IMR-90 (cell line): ENCODE measurements around the gene MICAL3. TPM values are rescaled to one million over a fixed set of nuclear protein-coding genes. Genes with fewer than 3 reads are reported as not detected.
A peak's percentile ranks its signal among the peaks of the same experiment; 100 is the strongest.

Experiments
- ATAC-seq: fragments of 200-7000 bp; cut with Tn5 transposase; 2 replicates; pipeline ENCODE4 v1.9.1; 2020; ENCODE audit warnings: low read depth, mild to moderate bottlenecking, moderate library complexity
- BruUV-seq: library from RNA; stranded (reverse); fragments of 400-500 nt; replicated peaks from 2 replicates; lab custom pipeline; 2021; lab: Mats Ljungman, UMichigan
- CTCF ChIA-PET: fragments of 300-600 bp; formaldehyde crosslinking; extraction: SDS; loops from one replicate; lab custom pipeline; 2021; ENCODE audit warnings: antibody characterized with exemption; lab: Yijun Ruan, JAX
- POLR2A ChIA-PET: fragments of 300-600 bp; sonication (Branson Sonifier 250); formaldehyde crosslinking; loops from one replicate; lab custom pipeline; 2022; ENCODE audit warnings: antibody characterized with exemption; ENCODE audit not compliant: unreplicated experiment; lab: Charles Lee
- DNase-seq: peaks from one replicate; pipeline ENCODE4 v3.0.0; 2013
- H2AFZ ChIP-seq: replicated peaks from 2 replicates; pipeline ENCODE3; 2013; ENCODE audit warnings: low read length, mild to moderate bottlenecking; ENCODE audit not compliant: poor library complexity
- H2AK5ac ChIP-seq: 2 replicates; pipeline ENCODE4 v1.6.1; 2013; ENCODE audit warnings: low read depth, low read length, inconsistent platforms
- H2AK9ac ChIP-seq: replicated peaks from 2 replicates; pipeline ENCODE3; 2013; ENCODE audit warnings: mild to moderate bottlenecking, low read depth, low read length, moderate library complexity; ENCODE audit not compliant: poor library complexity
- H2BK120ac ChIP-seq: 2 replicates; pipeline ENCODE4 v1.6.1; 2013; ENCODE audit warnings: low read depth, low read length, inconsistent platforms
- H2BK15ac ChIP-seq: 3 replicates; pipeline ENCODE4 v1.6.1; 2013; ENCODE audit warnings: low read depth, low read length, inconsistent platforms
- H2BK20ac ChIP-seq: 2 replicates; pipeline ENCODE4 v1.6.1; 2013; ENCODE audit warnings: low read depth, mild to moderate bottlenecking, inconsistent platforms, low read length, moderate library complexity
- H2BK5ac ChIP-seq: 2 replicates; pipeline ENCODE4 v1.6.1; 2013; ENCODE audit warnings: mild to moderate bottlenecking, low read depth, low read length, inconsistent platforms; ENCODE audit not compliant: poor library complexity, severe bottlenecking
- H3K14ac ChIP-seq: replicated peaks from 2 replicates; pipeline ENCODE4 v1.6.1; 2013; ENCODE audit warnings: low read depth, low read length, inconsistent platforms
- H3K18ac ChIP-seq: 2 replicates; pipeline ENCODE4 v1.6.1; 2013; ENCODE audit warnings: low read depth, low read length, control low read depth
- H3K23ac ChIP-seq: 2 replicates; pipeline ENCODE4 v1.6.1; 2013; ENCODE audit warnings: low read depth, low read length, inconsistent platforms
- H3K27ac ChIP-seq: 2 replicates; pipeline ENCODE4 v1.5.1; 2013; ENCODE audit warnings: mild to moderate bottlenecking, control low read depth, low read length; ENCODE audit not compliant: insufficient read depth
- H3K27me3 ChIP-seq: 2 replicates; pipeline ENCODE4 v1.6.1; 2013; ENCODE audit warnings: low read length; ENCODE audit not compliant: control insufficient read depth, insufficient read depth
- H3K36me3 ChIP-seq: 2 replicates; pipeline ENCODE4 v1.6.1; 2013; ENCODE audit warnings: low read length, mixed read lengths; ENCODE audit not compliant: control insufficient read depth, insufficient read depth
- H3K4ac ChIP-seq: 2 replicates; pipeline ENCODE4 v1.6.1; 2013; ENCODE audit warnings: low read depth, low read length, inconsistent platforms
- H3K4me1 ChIP-seq: 2 replicates; pipeline ENCODE4 v1.6.1; 2013; ENCODE audit warnings: low read length, mixed read lengths; ENCODE audit not compliant: control insufficient read depth, insufficient read depth
- H3K4me2 ChIP-seq: 2 replicates; pipeline ENCODE4 v1.6.1; 2013; ENCODE audit warnings: low read depth, mild to moderate bottlenecking, control low read depth, low read length, moderate library complexity
- H3K4me3 ChIP-seq: 2 replicates; pipeline ENCODE4 v1.5.1; 2013; ENCODE audit warnings: low read depth, mild to moderate bottlenecking, control low read depth, low read length, moderate library complexity; ENCODE audit not compliant: insufficient read depth
- H3K56ac ChIP-seq: 2 replicates; pipeline ENCODE4 v1.6.1; 2013; ENCODE audit warnings: low read length, inconsistent platforms; ENCODE audit not compliant: insufficient read depth; ENCODE audit errors: extremely low read depth
- H3K79me1 ChIP-seq, 2 experiments: 2 replicates each; pipeline ENCODE4 v1.6.1; 2013; ENCODE audit warnings: low read length in 2 of 2, inconsistent platforms in 1 of 2, low read depth in 1 of 2
- H3K9ac ChIP-seq: 2 replicates; pipeline ENCODE4 v1.6.1; 2013; ENCODE audit warnings: low read depth, low read length, control low read depth
- H3K9me1 ChIP-seq: 2 replicates; pipeline ENCODE4 v1.6.1; 2013; ENCODE audit warnings: low read length, inconsistent platforms; ENCODE audit not compliant: insufficient read depth
- H3K9me3 ChIP-seq: 2 replicates; pipeline ENCODE4 v1.6.1; 2013; ENCODE audit warnings: low read length; ENCODE audit not compliant: control insufficient read depth, insufficient read depth
- H4K20me1 ChIP-seq: 2 replicates; pipeline ENCODE4 v1.6.1; 2013; ENCODE audit warnings: low read length, inconsistent platforms; ENCODE audit not compliant: insufficient read depth
- H4K5ac ChIP-seq: 2 replicates; pipeline ENCODE4 v1.6.1; 2013; ENCODE audit warnings: mild to moderate bottlenecking, low read depth, low read length, control low read depth
- H4K8ac ChIP-seq, 2 experiments: 2 replicates each; pipeline ENCODE4 v1.6.1; 2013; ENCODE audit warnings: low read depth in 2 of 2, low read length in 2 of 2, control low read depth in 1 of 2, inconsistent platforms in 1 of 2
- H4K91ac ChIP-seq: 2 replicates; pipeline ENCODE4 v1.6.1; 2013; ENCODE audit warnings: low read depth, low read length, inconsistent platforms; ENCODE audit not compliant: insufficient read depth
- BHLHE40 ChIP-seq: fragments of 150-350 bp; IDR thresholded peaks from 2 replicates; pipeline ENCODE4 v1.6.1; 2016; ENCODE audit warnings: mild to moderate bottlenecking, low read depth, low read length
- RFX5 ChIP-seq: IDR thresholded peaks from 2 replicates; pipeline ENCODE4 v1.8.0; 2012; ENCODE audit warnings: low read depth, mild to moderate bottlenecking, low read length, moderate library complexity
- WGBS, 2 experiments: methylation state at CpG; one replicate each; pipeline versions ENCODE4 v1.1.5 to v1.1.7; 2013; ENCODE audit warnings: missing lambda C conversion rate in 2 of 2; ENCODE audit not compliant: insufficient read length in 1 of 2; ENCODE audit errors: extremely low coverage in 2 of 2; 5-methylcytosine and 5-hydroxymethylcytosine counted together
- dilution Hi-C: fragments of 300-500 bp; cut with HindIII; formaldehyde crosslinking; loops from one replicate; pipeline ENCODE4 v1.14.3; 2018; ENCODE audit warnings: low sequenced_read_pairs; ENCODE audit not compliant: unreplicated experiment
- in situ Hi-C: fragments of 300-500 bp; cut with MboI; formaldehyde crosslinking; loops from 3 replicates; pipeline ENCODE4 v1.14.3; 2019; ENCODE audit warnings: low sequenced_read_pairs, inconsistent platforms, mixed read lengths
- intact Hi-C: fragments of 100-400 bp; cut with micrococcal nuclease; formaldehyde crosslinking; loops from 2 replicates; pipeline ENCODE4 v1.10.0; 2022
- polyA plus RNA-seq, 3 experiments: library from polyadenylated mRNA; depleted of rRNA; stranded (reverse); fragments of >200 nt; gene quantifications; 2 replicates each; pipeline ENCODE4 v1.2.3, GENCODE V29; 2012; ENCODE audit warnings: low replicate concordance in 1 of 3
- total RNA-seq: library from RNA; depleted of rRNA; stranded (reverse); fragments of >200 nt; gene quantifications from 2 replicates; pipeline ENCODE4 v1.2.3, GENCODE V29; 2012

Gene MICAL3
- total and polyA plus RNA-seq, 2 of the 4 experiments (the other 2 are of a cell fraction): 17.6 to 26.8 TPM

GRCh38 chr22:18032455-18033101 lies 8.2 kb upstream of the MICAL3 start:
- peak overlapping the region; percentile 56 for H3K27ac ChIP-seq
- peak overlapping the region; percentile 88; the same call in 2 of the 3 replicates for H2BK15ac ChIP-seq
- ChIA-PET POLR2A (no interaction called here), CTCF (interaction anchor here (0.6 to 3.2 kb wide), 3 partner anchors 8 to 56 kb away, joined by 3 to 16 read pairs (median 5); partner anchors contain the start of genes MICAL3 and PEX26)
- no peak overlapping the region; the same call in 1 of the 2 replicates for H3K56ac ChIP-seq
- H3K4ac ChIP-seq: peak overlapping the region; percentile 94
- H3K9me3 ChIP-seq: no peaks in the 10 kb centered on the region
- peak overlapping the region; percentile 76 for H2AFZ ChIP-seq
- peak overlapping the region; percentile 38 for H3K4me2 ChIP-seq
- H2AK5ac ChIP-seq: peak overlapping the region; percentile 96
- H3K23ac ChIP-seq: peak overlapping the region; percentile 29; the same call in 1 of the 2 replicates
- peak overlapping the region; percentile 94 for H2BK5ac ChIP-seq
- BruUV-seq: no TSS peak
- H3K9ac ChIP-seq: no peak overlapping the region
- peak overlapping the region; percentile 92 for H4K91ac ChIP-seq
- DNase-seq: peak; percentile 83
- no peaks in the 10 kb centered on the region for H3K36me3 ChIP-seq
- dilution Hi-C loops: no loop called here
- H4K8ac ChIP-seq: peak overlapping the region; percentile 69 to 87
- TF ChIP-seq BHLHE40: 0 out of 2 replicates have a peak, but pooled peaks have one; percentile 18
- no peak for TF ChIP-seq RFX5
- H2AK9ac ChIP-seq: peak overlapping the region; percentile 90
- H3K9me1 ChIP-seq: peaks cover 16% of the 10 kb centered on the region
- H3K18ac ChIP-seq: peak overlapping the region; percentile 75
- no CpG with 5 or more reads among the region's 6 CpGs for WGBS, 2 experiments
- in situ Hi-C loops: no loop called here
- no peaks in the 10 kb centered on the region for H3K27me3 ChIP-seq
- H3K4me3 ChIP-seq: no peak overlapping the region
- peaks cover 5% of the 10 kb centered on the region; the same call in 1 of the 2 replicates for H4K20me1 ChIP-seq
- intact Hi-C loops: no loop called here
- peak overlapping the region; percentile 84 for H2BK120ac ChIP-seq
- H3K4me1 ChIP-seq: peaks cover 13% of the 10 kb centered on the region
- H4K5ac ChIP-seq: peak overlapping the region; percentile 74; the same call in 1 of the 2 replicates
- H2BK20ac ChIP-seq: peak overlapping the region; percentile 97
- H3K79me1 ChIP-seq: no peaks in the 10 kb centered on the region
- peak overlapping the region; percentile 81 for H3K14ac ChIP-seq
- ATAC-seq: peak; percentile 38
